Keratinocyte (primary cell): ENCODE results near the gene STYXL1.

Experiments used
- EZH2 ChIP-seq: IDR thresholded peaks from one replicate; pipeline ENCODE4 v1.6.1; 2012; ENCODE audit warnings: inconsistent platforms, mild to moderate bottlenecking, low read length, moderate library complexity
- TF ChIP-seq, protein P1 (sequence below), 3 experiments: IDR thresholded peaks in 1 of 3; conservative IDR thresholded peaks in 1 of 3; optimal IDR thresholded peaks in 1 of 3; 2 replicates in 2 of 3; 3 replicates in 1 of 3; pipeline versions ENCODE3 to v1.5.1; 2011; ENCODE audit warnings: low read length in 3 of 3, mild to moderate bottlenecking in 3 of 3, moderate library complexity in 2 of 3, control low read depth in 1 of 3, inconsistent platforms in 1 of 3; ENCODE audit not compliant: insufficient read depth in 2 of 3; ENCODE audit errors: extremely low read depth in 1 of 3

DNA sequence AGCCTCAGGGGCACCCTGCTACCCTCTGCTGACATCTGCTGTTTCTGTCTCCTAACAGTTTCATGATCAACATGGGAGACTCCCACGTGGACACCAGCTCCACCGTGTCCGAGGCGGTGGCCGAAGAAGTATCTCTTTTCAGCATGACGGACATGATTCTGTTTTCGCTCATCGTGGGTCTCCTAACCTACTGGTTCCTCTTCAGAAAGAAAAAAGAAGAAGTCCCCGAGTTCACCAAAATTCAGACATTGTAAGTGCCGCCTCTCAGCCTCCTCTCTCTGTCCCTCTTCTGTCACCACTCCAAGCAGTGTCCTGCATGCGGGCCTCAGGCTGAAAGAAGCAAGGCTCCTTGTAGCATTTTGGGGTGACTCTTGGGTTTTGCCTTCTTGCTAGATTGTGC, 93.9 kb downstream of the STYXL1 start:
- TF ChIP-seq, protein P1, sequence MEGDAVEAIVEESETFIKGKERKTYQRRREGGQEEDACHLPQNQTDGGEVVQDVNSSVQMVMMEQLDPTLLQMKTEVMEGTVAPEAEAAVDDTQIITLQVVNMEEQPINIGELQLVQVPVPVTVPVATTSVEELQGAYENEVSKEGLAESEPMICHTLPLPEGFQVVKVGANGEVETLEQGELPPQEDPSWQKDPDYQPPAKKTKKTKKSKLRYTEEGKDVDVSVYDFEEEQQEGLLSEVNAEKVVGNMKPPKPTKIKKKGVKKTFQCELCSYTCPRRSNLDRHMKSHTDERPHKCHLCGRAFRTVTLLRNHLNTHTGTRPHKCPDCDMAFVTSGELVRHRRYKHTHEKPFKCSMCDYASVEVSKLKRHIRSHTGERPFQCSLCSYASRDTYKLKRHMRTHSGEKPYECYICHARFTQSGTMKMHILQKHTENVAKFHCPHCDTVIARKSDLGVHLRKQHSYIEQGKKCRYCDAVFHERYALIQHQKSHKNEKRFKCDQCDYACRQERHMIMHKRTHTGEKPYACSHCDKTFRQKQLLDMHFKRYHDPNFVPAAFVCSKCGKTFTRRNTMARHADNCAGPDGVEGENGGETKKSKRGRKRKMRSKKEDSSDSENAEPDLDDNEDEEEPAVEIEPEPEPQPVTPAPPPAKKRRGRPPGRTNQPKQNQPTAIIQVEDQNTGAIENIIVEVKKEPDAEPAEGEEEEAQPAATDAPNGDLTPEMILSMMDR (optimal IDR thresholded peaks at IDR 0.05 in 1 of 3, IDR thresholded peaks at IDR 0.05 in 1 of 3, conservative IDR thresholded peaks at IDR 0.05 in 1 of 3; ENCODE audit: extremely low read depth in 1 of 3, insufficient read depth in 2 of 3, low read length in 3 of 3), result no peak
- no peak for TF ChIP-seq EZH2
